Cardiac muscle cell (in vitro differentiated cells and primary cell): ENCODE results near the gene RNF111. TPM values are rescaled to one million over a fixed set of nuclear protein-coding genes. Genes with fewer than 3 reads are reported as not detected.

Experiments
- DNase-seq, 2 donors: peaks; one replicate each; pipeline versions ENCODE4 v3.0.0 to v3.0.0-alpha.2; 2010 to 2017; ENCODE audit warnings: low read depth in 1 of 2, low spot score in 1 of 2
- H3K27ac ChIP-seq: fragments of 200-600 bp; sonication (generic); 2 replicates; pipeline ENCODE4 v1.5.1; 2016
- H3K27me3 ChIP-seq: fragments of 200-600 bp; sonication (generic); 2 replicates; pipeline ENCODE4 v1.6.0; 2016; ENCODE audit warnings: control low read depth
- H3K36me3 ChIP-seq: fragments of 200-600 bp; sonication (generic); 2 replicates; pipeline ENCODE4 v1.5.1; 2016; ENCODE audit warnings: control low read depth
- H3K4me1 ChIP-seq: fragments of 200-600 bp; sonication (generic); 2 replicates; pipeline ENCODE4 v1.8.1; 2017; ENCODE audit warnings: low read depth, mild to moderate bottlenecking, mixed run types
- H3K4me3 ChIP-seq: fragments of 200-600 bp; sonication (generic); 2 replicates; pipeline ENCODE4 v1.5.1; 2016; ENCODE audit warnings: mild to moderate bottlenecking
- H3K9me3 ChIP-seq: fragments of 200-600 bp; sonication (generic); 2 replicates; pipeline ENCODE4 v1.5.1; 2017; ENCODE audit warnings: low read depth, mild to moderate bottlenecking, control low read depth
- CTCF ChIP-seq: IDR thresholded peaks from 2 replicates; pipeline ENCODE4 v1.5.1; 2012; ENCODE audit warnings: low read depth, mild to moderate bottlenecking, low read length
- polyA plus RNA-seq: library from polyadenylated mRNA; unstranded; fragments of >200 nt; fragmentation: Nextera tagmentation; extraction: Ambion mirVana; gene quantifications from 2 replicates; pipeline ENCODE4 v1.2.1, GENCODE V29; 2016
- total RNA-seq: library from RNA; depleted of rRNA; stranded (reverse); fragments of >200 nt; gene quantifications from 2 replicates; pipeline ENCODE4 v1.2.3, GENCODE V29; 2016

RNF111 gene
- total and polyA plus RNA-seq, 2 experiments from 2014 or later, result 12.4 to 15.1 TPM

GRCh38 chr15:59048897-59049296 lies 61.4 kb downstream of the RNF111 start:
- H3K4me3 ChIP-seq, result no peak overlapping the region
- H3K4me1 ChIP-seq, result no peaks in the 10 kb centered on the region
- no peak overlapping the region for H3K27ac ChIP-seq
- no peaks in the 10 kb centered on the region for H3K27me3 ChIP-seq
- H3K36me3 ChIP-seq, result peaks cover 8% of the 10 kb centered on the region
- no peak for DNase-seq
- no peak for TF ChIP-seq CTCF
- H3K9me3 ChIP-seq, result no peaks in the 10 kb centered on the region

DNA sequence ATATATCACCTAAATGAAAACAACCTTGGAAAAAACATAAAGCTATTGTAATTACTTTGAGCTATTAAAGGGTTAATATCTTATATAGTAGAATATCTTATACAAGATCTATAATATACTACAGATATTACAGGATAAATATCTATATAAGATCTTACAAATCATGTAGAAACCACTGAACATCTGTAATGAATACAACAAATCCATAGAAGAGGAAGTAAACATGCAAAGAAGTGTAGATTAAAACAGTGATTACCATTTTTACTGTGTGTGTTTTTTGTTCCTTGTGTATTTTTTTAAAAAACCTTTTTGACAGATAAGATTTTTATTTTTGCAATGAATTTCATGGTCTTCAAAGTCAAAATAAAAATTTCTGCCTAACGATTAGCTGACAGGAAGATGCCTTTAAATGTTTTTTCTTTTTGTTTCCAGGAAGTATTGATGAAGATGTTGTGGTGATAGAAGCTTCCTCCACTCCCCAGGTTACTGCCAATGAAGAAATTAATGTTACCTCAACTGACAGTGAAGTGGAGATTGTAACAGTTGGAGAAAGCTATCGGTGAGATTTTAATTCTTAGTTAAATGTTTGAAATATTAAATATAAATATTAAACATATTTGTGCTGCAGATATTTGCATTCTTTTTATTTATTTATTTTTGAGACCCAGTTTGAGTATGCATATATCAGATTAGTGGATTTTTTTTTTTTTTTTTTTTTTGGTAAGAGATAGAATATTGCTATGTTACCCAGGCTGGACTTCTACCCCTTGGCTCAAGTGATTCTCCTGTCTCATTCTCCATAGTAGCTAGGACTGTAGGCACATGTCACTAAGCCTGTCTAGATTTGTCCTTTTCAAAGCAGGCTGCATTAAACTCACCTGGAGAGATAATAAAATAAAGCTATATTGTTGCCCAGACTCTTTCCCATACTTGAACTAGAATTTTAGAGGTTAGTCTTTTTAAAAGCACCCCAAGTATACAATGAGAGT lies 64.7 kb downstream of the RNF111 start:
- DNase-seq, result no peak
- H3K4me1 ChIP-seq, result no peaks in the 10 kb centered on the region
- no peaks in the 10 kb centered on the region for H3K27me3 ChIP-seq
- H3K36me3 ChIP-seq, result peaks cover 28% of the 10 kb centered on the region
- no peak for TF ChIP-seq CTCF
- no peak overlapping the region for H3K27ac ChIP-seq
- no peaks in the 10 kb centered on the region for H3K9me3 ChIP-seq
- H3K4me3 ChIP-seq, result no peak overlapping the region

- DNase-seq, result no peak
- Histone ChIP-seq H3K9me3 (no peaks in the 10 kb centered on the region), H3K36me3 (peaks cover 34% of the 10 kb centered on the region), H3K27ac (no peak overlapping the region), H3K4me3 (no peak overlapping the region), H3K27me3 (no peaks in the 10 kb centered on the region), H3K4me1 (no peaks in the 10 kb centered on the region)
- no peak for TF ChIP-seq CTCF
Observed at GRCh38 chr15:59052915-59053407, 65.5 kb downstream of the RNF111 start.

DNA sequence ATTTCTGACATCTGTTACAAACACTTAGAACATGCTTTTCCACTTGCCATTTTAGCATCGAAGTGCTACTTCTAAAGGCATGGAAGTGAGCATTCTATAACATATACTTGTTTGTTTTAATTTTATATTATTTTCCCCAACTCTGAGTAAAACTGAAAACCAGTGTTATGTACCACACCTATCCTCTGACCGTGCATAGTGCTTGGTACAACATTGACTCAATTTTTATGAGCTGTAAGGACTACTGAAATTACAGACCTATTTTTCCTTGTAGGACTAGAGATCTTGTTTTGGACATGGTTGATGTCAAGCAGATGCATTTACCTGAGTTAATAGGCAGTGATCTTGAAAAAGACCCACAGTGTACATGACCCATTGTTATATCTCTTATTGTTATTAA lies 66.0 kb downstream of the RNF111 start:
- H3K27ac ChIP-seq, result no peak overlapping the region
- H3K27me3 ChIP-seq, result no peaks in the 10 kb centered on the region
- no peaks in the 10 kb centered on the region for H3K4me1 ChIP-seq
- no peak overlapping the region for H3K4me3 ChIP-seq
- DNase-seq, result no peak
- no peaks in the 10 kb centered on the region for H3K9me3 ChIP-seq
- H3K36me3 ChIP-seq, result peaks cover 36% of the 10 kb centered on the region
- no peak for TF ChIP-seq CTCF

GRCh38 chr15:59059076-59059597 lies 71.7 kb downstream of the RNF111 start:
- no peaks in the 10 kb centered on the region for H3K9me3 ChIP-seq
- H3K4me3 ChIP-seq, result no peak overlapping the region
- DNase-seq, result no peak
- no peak overlapping the region for H3K27ac ChIP-seq
- H3K36me3 ChIP-seq, result peaks cover 63% of the 10 kb centered on the region
- H3K27me3 ChIP-seq, result no peaks in the 10 kb centered on the region
- TF ChIP-seq CTCF, result no peak
- no peaks in the 10 kb centered on the region for H3K4me1 ChIP-seq
